DOHH2 (cell line): Measurements from ENCODE around the gene MRPL45.

Source experiments
- EZH2phosphoT487 ChIP-seq: fragments of 200-600 bp; sonication (generic); IDR thresholded peaks from 2 replicates; pipeline ENCODE4 v1.6.1; 2017; ENCODE audit warnings: borderline replicate concordance, mild to moderate bottlenecking, antibody characterized with exemption, low read length, moderate library complexity, mixed read lengths
- TF ChIP-seq, protein P1 (sequence below): fragments of 200-600 bp; sonication (generic); IDR thresholded peaks from one replicate; pipeline ENCODE4 v1.5.1; 2014; ENCODE audit warnings: antibody characterized with exemption, mild to moderate bottlenecking, low read depth, low read length; ENCODE audit not compliant: poor library complexity, severe bottlenecking

DNA sequence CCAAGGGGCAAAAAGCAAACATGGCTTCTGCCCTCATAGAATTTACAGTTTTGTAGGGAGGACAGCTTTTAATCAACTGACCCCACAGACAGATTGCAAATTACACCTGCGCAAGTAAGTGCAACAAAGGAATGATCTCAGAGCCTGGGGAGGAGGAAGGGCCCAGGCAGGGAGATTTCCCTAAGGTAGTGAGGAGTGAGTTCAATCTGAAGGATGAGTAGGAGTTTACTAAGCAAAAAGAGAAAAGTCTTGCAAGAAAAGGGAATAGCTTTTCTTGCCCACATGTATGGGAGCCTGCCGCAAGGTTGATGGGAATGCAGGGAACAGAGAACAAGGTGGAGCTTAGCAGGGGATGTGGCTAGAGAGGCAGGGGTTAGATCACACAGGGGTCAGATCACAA, 53.1 kb downstream of the MRPL45 start:
- TF ChIP-seq, protein P1, sequence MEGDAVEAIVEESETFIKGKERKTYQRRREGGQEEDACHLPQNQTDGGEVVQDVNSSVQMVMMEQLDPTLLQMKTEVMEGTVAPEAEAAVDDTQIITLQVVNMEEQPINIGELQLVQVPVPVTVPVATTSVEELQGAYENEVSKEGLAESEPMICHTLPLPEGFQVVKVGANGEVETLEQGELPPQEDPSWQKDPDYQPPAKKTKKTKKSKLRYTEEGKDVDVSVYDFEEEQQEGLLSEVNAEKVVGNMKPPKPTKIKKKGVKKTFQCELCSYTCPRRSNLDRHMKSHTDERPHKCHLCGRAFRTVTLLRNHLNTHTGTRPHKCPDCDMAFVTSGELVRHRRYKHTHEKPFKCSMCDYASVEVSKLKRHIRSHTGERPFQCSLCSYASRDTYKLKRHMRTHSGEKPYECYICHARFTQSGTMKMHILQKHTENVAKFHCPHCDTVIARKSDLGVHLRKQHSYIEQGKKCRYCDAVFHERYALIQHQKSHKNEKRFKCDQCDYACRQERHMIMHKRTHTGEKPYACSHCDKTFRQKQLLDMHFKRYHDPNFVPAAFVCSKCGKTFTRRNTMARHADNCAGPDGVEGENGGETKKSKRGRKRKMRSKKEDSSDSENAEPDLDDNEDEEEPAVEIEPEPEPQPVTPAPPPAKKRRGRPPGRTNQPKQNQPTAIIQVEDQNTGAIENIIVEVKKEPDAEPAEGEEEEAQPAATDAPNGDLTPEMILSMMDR, result no peak
- no peak for TF ChIP-seq EZH2phosphoT487
